ENCODE measurements around the gene GAREM1.
"Not testable (repeated sequence)": the region's sequence is repeated elsewhere in the genome, so short reads cannot be mapped to it uniquely, and the experiment has no call there.

The GAREM1 gene

DNA sequence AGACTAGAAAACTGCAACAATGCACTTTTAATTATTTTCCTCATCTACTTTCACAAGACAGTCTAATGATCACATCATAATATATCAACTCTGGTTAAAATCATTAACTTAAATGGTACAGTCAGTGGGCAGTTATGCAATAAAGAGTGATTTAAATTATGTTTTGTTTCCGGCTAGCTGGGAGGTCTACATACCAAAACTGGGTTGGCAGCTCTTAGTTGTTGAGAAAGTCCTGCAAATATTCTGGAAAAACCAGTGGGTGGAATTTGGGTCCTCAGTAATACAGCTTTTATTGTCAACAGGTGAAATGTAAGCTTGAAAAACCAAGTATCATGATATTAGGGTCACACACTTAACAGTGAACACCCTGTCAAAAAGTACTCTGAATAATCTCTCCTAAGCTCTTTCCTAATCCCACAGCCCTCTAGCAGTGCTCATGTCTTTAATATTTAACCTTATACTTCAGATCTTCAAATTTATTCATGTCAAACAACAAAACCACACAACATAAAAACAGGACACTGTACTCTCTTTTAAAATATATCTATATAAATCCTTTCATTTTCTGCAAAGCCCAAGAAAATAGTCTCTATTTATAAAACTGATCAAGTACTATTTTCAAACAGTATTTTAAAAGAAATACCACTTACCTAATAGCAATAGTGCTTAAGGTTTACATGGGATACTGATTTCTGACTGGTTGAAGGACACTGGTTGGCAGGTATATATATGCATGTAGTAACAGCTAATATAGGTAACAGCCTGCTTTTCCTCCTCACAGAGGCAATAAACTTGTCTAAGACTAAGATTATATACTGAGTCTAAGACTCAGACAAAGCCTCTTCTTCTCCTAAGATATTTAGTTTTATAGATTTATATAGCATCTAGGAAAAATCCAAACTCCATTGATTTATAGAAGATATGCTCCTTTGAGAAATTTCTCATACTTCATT, 103.8 kb downstream of the GAREM1 start:
- DNase-seq: no peak

- DNase-seq: no peak
Observed at GRCh38 chr18:32362484-32362883, 108.2 kb downstream of the GAREM1 start.

DNA sequence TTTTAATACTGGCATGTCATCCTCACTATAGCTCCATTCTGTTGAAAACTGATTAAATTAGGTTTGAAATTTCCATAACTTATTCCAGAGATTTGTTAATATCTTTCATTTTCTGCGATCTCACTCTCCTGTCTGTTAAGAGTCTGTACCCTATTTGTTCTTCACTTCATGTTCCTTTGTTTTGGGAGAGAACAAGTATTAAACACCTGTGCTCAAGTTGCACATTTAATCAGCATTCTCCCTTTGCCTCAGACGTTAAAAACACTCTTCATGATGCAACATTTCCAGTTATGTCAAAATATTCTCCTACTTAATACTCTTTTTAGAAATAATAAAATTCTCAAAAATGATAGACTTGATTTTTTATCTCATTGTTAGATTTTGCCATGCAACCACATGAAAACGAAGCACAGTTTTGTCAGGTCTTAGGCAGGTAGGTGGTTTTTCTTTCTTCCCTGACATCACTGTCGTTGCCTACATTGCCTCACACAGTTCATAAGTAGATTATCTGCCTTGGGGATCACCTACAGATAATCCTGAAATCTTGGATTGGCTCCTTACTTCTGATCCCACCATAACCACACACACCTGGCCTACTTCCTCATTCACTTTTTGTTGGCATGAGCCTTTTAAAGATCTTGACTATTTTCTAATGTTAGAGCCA, 109.9 kb downstream of the GAREM1 start:
- no peak for DNase-seq

DNA sequence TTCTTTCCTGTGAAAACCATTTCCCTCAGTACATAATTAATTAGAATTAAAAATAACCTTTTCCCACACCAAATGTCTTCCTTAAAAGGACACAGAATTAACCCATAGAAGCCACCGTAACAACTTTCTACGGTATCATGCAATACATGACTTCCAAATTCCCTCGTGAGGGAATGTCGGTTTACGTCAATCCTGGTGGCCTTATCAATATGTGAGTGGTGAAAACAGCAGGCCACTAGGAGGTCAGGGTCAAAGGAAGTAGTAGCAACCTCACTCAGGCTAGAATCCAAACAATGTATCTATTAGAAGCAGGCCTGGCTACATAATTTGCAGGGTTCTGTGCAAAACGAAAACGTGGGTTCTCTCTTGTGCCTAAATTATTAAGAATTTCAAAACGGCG, 112.2 kb downstream of the GAREM1 start:
- DNase-seq: no peak

DNA sequence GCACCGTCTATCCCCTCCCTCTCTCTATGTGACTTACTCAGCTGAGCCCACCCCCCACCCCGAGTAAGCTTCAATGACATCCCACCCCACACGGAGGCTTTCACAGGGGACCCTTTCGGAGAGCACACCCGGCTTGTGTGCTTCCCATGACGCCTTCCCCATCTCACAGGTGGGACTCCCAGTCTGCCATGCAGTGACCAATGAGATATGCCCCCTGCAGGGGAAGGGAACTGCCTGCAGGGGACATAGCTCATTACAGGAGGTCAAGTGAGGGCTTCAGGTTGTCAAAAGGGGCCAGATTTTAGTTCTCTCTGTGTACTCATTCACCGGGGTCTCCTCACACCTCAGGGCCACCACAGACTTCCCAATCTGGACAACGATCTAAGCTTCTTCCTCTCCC, 112.6 kb downstream of the GAREM1 start:
- DNase-seq: no peak

GRCh38 chr18:32355896-32356295, 114.8 kb downstream of the GAREM1 start:
- no peak for DNase-seq

DNA sequence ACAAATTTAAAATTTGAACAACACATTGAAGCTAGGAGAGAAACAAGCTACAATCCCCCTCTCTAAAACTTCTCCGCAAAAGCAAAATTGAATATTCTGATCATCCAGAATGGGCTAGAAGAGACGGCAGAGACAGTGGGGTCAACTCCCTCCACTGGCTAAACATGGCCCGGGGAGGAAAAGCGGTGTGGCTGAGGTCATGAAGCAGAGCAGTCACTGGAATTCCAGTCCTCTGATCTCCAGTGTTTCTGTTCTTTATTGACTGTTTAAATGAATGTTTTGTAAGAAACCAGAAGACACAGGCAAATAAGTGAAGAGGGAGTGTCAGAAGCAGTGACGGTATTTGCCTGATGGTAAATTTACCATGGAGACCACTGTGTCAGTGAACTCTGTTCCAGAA, 116.2 kb downstream of the GAREM1 start:
- no peak for DNase-seq

DNA sequence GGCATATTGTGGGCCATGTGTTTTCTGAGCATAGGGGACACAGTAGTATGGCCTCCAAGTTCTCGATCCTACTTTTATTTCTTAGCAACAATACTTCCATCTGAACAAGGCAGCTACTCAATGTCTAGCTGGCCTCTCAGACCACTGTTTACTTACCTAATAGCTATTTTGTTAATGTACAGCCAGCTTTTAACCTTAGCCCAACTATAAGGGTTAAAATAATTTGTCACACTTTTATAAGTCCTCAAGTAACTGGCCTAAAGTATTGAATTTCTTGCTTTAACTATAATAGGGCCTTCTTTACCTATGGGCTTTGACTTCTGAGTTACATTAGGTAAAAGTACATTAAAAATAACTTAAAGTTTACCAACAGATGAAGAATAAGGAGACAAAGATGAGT, 117.4 kb downstream of the GAREM1 start:
- DNase-seq: no peak

DNA sequence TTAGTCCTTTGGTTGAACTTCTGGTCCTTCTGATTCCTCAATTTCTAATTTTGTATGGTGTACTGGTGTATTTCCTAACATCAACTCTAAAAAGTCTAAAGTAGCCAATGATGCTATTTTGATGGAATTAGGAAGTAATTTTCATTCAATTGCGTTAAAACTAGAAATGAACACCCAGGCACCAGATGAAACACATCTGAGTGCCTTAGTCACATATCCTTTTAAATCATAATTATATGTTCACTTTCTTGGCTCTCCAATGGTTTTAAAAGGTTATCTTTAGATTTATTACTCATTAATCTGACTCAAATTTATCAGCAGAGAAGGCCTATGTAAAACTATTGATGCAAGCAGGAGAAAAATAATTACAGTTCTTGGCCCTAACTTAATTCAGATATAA, 119.7 kb downstream of the GAREM1 start:
- no peak for DNase-seq

DNA sequence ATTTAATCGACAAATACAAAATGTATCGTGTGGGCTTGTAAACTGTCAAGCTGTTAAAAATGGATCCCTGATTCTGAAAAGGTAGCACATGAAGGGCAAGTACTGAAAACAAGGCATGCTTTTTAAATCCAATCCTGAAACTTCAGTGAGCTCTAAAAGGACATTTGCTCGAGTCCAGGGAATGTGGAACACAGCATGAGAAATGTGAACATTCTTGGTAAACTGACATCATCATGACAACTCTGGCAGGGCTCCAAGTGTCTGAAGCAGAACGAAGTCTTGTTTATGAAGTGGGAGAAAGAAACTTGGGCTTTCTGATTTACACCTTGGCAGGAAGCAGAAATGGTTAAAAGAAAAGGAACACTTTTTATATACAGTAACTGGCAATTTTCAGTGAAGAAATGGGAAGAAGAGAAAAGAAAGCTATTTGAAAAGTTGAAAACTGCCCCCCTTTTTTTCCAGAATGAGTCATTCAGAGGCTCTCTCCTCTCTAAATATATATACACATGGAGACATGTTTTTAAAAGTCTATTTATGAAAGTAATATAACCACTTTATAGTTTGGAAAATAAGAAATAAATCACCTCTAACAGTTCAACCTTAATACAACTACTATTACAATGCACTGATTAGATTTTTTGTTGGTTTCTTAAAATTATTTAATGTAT, 120.8 kb downstream of the GAREM1 start:
- DNase-seq: no peak

DNA sequence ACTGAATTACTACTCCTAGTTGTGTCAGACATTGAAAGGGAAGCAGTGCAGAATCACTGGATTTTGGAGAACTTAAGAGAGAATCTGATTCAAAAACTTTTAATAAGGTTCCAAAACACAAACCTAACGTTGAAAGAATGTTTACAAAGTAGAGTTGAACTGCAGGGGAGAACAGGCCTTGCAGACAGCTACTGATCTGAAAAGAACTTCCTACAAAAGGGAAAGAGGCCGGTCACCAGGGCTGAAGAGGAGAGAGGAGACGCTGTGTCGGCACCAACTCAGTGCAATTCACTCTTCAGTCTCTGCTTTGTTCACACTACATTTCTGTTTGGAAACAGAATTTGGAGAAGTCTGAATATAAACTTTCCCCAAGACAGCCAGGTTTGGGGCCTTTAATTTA, 124.0 kb downstream of the GAREM1 start:
- no peak for DNase-seq

DNA sequence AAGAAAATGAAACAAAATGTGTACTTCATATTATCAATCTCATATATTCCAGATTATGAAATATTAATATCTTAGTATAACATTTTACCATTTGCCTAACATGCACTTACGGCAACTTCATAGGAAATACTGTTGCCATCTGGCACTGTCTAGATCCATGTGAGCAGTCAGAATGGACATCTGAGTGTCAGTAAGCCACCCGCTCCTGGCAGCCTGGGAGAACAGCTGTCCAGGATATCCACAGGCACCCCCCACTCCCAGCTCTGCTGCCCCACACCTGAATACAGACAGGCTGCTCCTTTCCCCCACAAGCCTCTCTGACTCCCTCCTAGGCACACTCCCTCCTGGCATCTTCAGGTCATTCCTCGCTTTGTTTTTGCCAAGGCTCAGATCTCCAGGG, 127.0 kb downstream of the GAREM1 start:
- no peak for DNase-seq

DNA sequence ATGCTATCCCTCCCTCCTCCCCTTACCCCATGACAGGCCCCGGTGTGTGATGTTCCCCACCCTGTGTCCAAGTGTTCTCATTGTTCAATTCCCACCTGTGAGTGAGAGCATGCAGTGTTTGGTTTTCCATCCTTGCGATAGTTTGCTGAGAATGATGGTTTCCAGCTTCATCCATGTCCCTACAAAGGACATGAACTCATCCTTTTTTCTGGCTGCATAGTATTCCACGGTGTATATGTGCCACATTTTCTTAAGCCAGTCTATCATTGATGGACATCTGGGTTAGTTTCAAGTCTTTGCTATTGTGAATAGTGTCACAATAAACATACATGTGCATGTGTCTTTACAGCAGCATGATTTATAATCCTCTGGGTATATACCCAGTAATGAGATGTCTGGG, 129.6 kb downstream of the GAREM1 start:
- DNase-seq: not testable (repeated sequence)

DNA sequence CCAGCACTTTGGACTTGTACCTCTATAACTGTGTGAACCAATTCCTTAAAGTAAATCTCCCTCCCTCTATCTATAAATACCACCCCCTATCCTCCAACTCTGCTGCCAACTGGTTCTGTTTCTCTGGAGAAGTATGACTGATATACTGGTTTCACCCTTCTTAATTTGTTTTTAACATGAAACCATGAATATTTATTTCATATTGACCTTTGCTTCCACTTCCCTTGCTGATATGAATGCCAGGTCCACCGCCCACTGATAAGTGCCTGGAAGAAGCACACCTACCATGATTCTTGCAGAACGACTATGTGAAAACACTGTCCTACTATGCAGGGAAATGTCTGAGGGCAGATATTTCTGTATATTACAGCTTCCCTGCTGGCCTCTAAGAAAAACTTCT, 131.6 kb downstream of the GAREM1 start:
- no peak for DNase-seq

DNA sequence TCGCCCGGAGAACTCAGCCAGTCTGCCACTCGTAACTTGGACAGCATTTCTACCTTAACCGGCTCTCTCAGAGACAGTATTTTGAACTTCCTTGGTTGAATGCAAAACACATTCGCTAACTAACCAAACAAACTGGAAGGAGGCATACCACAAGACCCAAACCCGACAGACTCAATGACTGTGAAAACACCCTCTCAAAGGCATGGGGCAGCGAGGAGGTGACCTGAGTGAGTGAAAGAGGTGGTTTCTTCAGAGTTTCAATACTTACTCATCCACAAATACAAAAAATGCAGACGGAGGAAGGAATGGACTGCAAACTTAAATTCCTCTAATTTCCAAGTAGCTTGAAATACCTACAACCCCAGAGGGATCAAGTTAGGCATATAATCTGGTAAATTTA, 132.9 kb downstream of the GAREM1 start:
- DNase-seq: no peak

GRCh38 chr18:32337347-32337746, 133.3 kb downstream of the GAREM1 start:
- no peak for DNase-seq

DNA sequence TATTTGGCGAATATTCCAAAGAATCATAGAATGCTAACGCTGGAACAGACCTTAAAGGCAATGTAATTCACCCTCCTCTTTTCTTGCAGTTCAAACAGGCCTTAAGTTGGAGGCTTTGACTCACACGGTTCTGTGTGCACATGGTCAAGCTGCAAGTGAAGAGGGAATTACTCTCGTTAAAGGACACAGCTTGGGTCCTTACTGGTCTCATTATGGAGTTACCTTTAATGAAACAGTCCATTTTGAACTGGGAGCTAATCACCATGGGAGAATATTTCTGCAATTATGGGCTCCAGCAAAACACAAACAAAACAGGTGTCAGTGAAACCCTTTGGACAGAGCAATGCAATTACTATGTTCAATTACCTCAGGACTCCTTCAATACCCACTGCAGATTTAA, 135.5 kb downstream of the GAREM1 start:
- DNase-seq: no peak

DNA sequence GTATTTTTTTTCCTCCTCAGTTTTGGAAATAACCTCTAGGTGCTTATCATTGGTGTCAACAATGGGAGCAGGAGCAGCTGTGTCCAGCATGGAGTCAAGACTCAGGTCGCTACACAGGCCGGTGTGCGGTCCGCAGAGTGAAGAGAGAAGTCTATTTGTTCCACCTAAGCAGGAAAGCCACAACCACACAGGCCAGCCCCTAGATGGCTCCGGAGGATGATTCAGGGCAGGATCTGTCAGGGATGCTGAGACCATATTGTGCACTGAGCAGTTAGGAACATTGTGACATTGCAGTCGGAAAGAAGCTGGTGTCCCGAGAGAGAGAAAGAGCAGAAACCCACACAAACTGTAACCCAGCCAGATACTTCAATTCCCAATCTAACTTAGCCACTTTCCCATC, 136.9 kb downstream of the GAREM1 start:
- no peak for DNase-seq

- no peak for DNase-seq
Observed at GRCh38 chr18:32332708-32333107, 138.0 kb downstream of the GAREM1 start.

GRCh38 chr18:32328974-32329373, 141.7 kb downstream of the GAREM1 start:
- no peak for DNase-seq

- DNase-seq: no peak
Observed at GRCh38 chr18:32328379-32328778, 142.3 kb downstream of the GAREM1 start.

DNA sequence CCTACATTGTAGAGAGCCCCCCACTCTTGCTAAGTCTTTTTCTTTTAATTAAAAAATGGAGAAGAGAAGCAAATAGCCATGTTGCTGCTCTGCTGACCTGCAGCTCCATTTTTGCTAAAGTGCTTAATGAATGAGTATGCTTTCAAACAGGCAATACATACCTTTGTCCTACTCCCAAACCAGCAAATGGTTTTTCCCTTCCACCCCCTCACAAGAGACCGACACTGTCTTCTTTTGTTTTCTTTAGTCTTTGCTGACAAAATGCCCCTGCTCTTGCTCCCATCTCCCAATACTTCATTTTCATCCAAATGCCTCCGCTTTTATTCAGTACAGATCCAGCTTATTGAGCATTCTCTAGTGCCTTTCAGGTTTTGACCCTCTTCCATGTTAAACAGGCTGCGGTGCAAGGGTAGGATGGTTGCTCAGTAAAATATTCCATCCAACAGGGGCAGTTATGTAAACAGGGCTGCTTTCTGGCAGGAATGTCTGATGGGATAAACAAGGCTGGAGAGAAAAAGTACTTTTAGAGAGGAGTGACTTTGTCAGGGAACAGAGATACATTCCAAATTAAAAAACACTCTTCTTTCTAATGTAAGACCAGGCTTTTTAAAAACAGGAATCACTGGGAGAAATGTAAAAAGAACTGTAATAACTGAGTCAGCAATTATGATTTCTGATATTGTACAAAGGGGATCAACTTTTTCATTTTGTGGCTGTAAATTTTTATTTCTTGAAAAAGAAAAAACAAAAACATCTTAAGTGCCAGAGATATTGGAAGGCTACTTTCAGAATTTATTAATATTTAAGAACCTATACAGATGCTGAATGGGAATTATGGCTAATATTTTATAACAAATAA, 144.0 kb downstream of the GAREM1 start:
- DNase-seq: no peak

DNA sequence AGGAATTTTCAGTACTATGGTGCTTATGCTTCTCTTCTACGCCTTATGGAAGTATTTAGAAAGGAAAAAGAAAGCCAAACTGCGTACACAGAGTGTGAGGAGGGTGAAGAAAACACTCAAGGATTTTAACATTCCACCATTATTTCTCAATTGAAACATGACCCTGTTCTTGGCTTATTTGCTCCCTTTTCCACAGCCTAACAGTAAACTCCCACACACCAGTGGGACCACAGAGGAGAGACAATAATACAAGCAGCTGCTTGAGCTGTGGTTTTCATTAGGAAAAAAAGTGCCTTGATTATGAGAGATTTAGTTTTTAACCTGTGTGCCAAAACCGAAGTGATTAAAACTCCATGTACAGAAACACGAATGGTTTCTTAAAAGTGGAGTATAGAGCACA, 146.5 kb downstream of the GAREM1 start:
- DNase-seq: no peak

All from effector CD8-positive, alpha-beta T cell (primary cell).